SIG-M5 treated with dmso at 0.1 percent for 504 hours (cell line): ENCODE results near the gene ITPKB.
"Not testable (repeated sequence)": the region's sequence is repeated elsewhere in the genome, so short reads cannot be mapped to it uniquely, and the experiment has no call there.

Experiments used
- DNase-seq: peaks from one replicate; lab custom pipeline; 2025; ENCODE audit not compliant: unreplicated experiment; lab: John Stamatoyannopoulos, UW

ITPKB gene

DNA sequence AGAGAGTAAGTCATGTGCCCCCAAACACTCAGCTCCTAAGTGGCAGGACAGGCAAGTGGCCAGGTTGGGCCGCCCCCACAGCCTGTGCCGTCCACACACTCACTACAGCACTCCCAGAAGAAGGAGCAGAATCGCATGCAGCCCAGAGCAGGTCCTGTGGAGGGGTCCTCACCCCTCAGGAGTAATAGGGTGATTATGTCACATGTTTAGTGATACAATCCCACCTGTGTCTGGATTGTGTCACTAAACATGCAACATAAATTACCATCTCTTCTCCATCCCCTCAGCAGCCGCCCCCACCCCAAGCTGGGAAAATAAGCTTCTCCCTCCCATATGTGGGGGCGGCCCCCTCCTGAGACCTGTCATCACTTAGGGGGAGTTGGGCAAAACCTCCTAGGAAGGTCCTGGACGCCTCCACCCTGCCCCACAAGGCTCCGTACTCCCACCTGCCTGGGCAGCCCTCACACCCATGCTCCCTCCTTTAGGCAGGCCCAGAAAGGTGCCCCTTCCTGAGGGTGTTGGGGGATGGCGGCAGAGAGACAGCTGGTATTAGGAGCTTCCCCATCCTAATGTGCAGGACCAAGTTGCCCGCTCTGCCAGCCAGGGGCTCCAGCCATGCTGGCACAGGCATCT is 133.6 kb downstream of the ITPKB start:
- no peak for DNase-seq

DNA sequence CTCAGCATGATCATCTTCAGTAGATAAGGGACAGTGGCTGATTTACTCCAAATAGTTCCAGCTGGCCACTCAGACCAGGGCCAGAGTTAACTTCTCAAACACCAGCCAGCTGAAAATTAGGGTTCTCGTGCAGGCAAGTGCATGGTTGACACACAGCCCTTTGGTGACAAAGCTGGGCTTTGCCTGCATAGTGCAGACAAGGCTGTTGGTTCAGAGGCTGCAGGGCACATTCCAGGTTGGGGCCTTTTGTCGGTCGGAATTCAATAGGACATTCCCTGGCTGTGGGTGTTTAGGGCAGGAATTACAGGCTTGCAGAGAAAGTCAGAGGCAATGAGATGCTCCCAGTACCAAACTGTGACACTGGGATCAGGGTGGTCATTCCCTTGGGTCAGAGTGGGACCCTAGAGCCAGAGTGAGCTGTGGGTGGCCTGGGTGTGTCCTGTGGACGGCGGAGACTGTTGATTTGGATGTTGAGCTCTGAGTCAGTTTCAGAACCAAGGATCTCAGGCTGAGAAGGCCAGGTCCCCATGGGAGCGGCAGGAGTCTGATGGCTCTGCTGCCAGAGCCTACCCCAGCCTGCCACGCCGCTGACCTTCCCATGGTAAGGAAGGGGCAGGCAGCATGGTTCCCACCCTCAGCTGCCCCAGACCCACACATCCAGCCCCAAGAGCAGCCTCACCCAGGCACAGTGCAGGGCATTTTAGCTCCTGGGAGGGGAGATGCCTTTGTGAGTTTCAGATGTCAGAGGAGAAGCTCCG is 134.3 kb downstream of the ITPKB start:
- no peak for DNase-seq

DNA sequence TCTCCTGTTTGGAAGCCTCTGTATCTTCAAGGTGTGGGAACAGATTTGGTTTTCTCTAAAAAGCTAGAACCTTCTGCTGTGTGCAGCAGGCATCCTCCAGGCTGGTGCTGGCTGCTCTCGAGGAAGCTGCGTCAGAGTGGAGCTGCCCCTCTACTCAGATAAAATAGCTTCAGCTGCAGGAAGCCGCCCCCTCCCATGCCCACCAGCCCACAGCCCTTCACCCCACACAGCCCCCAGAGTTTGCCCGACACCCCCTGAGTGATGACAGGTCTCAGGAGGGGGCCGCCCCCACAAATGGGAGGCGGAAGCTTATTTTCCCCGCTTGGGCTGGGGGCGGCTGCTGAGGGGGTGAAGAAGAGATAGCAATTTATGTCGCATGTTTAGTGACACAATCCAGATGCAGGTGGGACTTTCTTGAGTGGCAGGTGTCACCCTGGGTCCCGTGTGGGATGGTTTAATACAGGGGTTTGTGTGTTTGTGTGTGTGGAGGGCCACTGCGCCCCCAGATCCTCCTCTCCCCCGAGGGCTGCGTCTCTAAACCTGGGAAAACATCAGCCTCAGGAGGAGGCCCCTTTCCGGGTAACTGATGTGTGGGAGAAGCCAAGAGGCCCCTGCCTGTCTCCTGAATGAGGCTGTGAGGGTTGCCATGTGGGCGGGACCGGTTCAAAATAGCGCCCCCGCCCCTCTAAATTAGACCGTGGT is 135.1 kb downstream of the ITPKB start:
- no peak for DNase-seq

DNA sequence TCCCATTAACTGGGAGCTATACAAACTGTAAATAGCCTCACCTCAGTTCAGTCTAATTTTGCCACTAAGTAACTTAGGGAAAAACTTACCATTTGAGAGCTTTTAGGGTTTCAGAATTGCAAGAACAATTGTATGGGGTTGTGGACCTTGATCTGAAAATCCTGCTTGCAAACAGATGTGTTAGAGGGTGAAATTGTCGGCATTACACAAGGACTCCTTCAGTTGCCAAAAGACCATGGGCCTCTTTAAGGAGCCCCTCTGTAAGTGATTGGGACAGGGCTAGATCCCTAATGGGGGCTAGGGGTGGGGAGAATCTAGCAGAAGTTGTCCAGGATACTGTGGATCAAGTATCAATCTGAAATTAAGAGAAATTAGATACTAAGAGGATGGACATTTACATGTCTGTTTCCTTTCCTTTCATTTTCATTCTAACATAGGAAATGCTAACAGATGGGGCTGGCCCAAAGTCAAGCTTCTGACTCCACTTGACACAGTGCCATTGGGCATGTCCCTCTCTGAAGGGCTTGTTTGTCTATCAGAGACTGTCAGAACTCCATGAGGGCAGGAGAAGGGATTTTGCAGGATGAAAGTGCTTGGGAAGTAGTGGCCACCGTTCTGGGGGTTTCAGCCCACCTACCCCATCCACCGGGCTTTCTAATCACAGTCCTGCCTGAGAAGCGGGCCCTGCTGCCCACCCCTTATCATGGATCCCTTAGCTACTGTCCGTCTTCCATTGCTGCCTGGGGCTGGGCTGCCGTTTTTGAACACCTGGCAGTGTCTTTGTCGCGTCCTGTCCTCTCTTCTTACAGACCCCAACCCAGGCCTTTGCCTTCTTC is 135.8 kb downstream of the ITPKB start:
- no peak for DNase-seq

DNA sequence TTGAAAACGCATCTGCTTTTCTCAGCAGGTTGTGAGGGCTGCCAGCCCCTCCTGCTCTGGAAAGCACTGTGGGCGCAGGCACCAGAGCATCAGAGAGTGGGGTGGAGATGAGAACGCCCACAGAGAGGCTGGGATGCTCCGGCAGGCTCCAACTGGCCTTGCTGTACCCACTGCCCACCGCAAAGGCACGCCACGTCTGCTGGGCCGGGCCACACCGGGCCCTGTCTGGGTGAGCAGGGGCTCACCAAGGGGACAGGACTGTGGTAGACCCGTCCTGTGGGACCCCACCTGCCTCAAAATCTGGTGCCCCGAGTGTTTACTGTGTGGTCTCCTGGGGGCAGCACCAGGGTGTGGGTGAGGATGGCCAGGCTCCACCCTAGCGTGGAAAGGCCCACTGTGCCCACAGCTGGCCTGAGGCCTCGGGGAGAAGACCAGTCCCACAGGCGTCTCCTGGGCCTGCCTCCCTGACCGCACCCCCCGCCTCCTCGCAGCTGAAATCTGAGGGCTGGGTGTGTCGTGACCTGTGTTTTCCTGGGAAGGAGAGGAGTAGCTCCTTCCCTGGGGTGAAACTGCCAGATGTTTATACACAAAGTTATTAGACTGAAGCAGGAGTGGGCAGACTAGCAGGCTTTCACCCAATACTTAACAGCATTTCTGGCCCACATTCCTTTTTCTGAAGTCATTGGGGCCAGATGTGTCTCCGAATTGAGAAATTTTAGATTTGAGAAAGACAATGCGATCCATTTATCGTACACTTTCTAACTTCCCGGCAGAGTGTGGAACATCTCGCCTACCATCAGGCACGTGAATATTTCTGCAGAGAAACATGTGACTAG is 136.7 kb downstream of the ITPKB start:
- DNase-seq, result no peak

DNA sequence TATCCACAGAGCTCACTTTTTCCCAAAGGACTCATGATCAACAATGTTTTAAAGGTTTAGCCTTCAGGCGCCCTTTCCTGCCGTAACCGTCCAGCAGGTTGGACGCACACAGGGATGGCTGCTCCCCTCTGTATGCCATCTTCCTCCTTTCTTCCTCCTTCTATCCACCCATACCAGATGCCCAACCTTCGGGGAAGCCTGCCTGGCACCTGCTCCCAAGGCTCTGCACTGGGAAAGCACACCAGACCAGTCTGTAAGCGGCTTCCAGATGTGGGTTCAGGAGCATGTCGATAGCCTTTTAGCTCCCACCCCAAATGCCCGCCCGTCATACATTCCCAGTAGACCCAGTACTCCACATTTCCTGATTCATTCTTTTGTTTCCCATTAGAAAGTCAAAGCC is 137.6 kb downstream of the ITPKB start:
- no peak for DNase-seq

DNA sequence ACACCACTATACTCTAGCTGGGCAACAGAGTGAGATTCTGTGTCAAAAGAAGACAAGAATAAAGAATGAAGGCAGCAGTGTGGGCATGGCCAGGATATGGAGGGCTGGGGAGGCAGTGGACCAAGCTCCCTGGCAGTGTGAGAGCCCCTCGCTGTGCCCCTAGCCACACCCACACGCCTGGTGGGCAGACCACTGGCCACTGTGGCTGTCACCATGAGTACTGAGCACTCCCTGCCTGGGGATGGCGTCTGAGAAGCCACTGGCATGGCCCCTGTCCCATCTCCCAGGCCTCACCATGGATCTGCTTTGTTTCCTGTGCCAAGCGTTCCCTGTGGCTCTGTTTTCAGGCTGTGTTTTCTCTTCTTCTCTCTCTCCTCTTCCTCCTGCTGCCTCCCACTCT is 138.8 kb downstream of the ITPKB start:
- no peak for DNase-seq

DNA sequence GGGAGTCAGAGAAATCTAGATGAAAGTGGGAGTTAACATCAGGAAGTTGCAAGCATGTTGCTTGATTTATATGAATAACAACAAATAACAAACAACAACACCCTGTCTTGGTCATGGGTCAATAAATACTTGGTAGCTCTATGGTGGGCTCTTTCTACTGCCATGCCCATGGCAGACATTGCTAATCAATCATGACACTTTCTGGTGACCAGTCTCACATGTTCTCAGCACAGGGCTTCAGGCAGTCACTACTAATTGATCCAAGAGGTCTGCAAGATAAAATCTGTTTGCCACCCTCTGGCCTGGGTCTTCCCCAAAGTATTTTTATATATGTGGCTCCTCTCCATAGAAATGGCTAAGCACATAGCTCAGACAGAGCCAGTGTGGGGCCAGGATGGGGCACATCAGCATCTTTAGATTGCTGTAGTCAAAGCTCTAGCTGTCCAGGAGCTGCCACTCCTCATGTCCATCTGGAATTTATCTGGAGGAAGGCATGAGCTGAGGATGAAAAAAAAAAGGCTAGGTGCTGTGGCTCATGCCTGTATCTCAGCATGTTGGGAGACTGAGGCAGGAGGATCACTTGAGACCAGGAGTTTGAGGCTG is 139.3 kb downstream of the ITPKB start:
- no peak for DNase-seq

DNA sequence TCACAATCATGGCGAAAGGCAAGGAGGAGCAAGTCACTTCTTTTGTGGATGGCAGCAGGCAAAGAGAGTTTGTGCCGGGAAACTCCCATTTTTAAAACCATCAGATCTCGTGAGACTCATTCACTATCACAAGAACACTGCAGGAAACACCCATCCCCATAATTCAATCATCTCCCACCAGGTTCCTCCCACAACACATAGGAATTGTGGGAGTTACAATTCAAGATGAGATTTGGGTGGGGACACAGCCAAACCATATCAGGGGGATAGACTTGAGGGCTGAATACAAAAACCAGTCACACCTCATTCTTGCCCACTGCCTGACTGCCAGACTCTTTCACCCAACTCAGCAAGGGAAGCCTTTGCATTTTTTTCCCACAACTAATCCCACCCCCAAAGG is 140.1 kb downstream of the ITPKB start:
- DNase-seq, result not testable (repeated sequence)

DNA sequence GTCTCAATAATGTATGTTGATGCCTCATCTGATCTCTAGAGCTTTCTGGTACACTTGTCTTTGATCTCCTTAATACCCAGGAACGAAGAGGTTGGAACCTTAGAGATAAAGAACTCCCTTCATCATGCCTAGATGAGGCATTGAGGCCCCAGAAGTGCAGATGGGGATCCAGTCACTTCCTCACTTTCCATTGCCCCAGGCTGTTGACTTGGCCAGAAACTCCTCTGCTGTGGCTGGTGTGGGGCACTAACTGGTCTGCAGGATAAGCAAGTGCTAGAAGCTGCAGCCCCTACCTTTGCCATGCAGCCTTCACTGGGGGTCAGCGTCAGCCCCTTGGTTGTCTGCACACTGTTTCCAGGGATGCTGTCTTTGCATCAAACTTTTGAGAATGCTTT is 140.6 kb downstream of the ITPKB start:
- no peak for DNase-seq

DNA sequence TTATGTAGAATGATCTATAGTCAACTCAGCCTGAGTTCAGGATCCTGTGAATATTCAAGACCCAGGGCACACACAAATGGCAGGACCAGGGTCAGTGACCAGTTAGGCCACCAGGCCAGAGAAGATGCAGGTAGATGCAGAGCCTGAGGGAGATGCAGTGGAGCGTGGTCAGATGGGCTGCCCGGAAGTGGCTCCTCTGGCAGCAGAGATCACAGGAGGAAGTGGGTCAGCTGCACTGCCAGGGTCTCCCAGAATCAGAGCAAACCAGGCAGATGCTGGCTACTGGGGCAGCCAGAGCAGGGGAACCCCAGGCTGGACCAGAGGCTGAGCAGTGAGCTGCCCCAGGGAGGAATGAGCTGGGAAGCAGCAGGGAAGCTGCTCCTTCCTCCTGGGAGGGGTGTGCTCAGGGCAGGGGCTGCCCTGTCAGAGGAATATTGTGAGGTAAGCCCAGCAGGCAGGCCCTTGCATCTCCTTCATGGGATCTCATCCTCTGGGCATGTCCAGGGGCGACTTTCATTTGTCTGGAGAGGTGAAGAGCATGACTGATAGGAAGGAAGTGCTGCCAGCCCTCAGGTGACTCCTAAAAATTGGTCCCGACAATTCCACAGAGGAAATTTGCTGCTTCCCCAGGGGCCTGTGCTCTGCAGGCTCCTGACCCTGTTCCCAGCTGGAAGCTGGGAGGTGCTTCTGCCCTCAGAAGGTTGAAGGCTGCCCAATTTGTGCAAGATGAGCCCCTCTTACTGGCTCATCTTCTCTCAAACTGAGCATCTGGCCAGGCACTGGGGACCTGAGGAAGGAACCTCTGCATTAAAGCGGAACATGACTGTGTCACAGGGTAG is 141.2 kb downstream of the ITPKB start:
- DNase-seq, result no peak

DNA sequence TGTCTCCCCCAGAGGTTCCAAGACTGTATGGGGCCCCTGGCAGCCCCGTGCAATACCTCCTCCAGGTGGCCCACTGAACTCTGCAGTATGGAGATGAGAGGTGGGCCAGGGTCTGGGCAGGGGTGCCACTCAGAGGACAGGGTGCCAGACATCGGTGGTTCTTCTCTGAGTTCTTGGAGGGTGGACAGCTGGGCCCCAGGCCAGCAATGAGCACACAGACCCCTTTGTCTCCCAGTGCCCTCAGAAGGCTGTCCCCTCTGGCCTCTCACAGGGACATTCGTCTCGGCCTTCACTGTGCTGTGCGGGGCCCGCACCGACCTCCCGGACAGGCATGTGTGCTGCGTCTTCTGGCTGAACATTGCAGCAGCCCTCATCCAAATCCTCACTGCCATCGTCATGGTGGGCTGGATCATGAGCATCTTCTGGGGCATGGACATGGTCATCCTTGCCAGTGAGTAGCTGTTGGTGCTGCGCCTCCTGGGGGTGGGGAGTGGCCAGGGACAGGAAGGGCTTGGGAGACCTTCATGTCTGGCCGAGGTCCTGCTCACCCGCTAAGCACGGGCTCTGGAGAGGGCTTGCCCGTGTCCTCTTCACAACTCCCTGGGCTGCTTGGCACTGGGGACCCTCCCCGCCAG is 142.4 kb downstream of the ITPKB start:
- DNase-seq, result no peak

DNA sequence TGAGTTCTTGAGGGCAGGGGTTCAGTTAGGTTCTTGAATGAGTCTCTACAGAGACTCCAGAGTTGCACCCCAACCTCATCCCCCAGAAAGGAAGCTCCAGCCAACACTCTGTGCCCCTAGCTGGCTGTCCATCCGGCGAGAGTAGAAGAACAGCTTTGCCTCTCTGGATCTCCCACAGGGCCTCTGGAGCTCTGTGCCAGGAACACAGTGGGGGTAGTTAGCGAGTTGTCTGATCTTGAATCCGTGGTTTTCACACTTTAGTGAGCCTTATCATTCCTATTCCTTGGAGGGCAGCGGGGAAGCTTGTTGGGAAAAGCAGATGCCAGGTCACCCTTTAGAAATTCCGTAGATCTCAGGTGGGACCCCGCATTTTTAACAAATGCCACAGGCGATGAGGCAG is 145.5 kb downstream of the ITPKB start:
- DNase-seq, result no peak

DNA sequence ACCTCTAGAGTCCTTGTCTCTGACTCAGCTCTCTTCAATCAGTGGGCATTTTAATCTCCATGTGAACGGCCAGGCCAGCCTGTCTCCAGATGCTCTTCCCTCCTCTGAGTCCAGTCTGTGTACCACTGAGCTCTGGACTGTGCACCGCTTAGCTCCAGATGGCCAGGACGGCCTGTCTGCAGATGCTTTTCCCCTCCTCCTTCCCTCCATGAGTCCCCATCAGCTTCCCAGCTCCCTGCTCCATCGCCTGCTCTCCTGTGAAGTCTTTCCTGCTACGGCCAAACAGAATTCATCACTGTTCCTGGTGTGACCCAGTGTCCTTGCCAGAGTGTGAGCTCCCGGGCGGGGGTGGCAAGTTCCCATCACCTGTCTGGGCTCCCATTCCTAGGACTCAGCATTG is 148.5 kb downstream of the ITPKB start:
- no peak for DNase-seq

DNA sequence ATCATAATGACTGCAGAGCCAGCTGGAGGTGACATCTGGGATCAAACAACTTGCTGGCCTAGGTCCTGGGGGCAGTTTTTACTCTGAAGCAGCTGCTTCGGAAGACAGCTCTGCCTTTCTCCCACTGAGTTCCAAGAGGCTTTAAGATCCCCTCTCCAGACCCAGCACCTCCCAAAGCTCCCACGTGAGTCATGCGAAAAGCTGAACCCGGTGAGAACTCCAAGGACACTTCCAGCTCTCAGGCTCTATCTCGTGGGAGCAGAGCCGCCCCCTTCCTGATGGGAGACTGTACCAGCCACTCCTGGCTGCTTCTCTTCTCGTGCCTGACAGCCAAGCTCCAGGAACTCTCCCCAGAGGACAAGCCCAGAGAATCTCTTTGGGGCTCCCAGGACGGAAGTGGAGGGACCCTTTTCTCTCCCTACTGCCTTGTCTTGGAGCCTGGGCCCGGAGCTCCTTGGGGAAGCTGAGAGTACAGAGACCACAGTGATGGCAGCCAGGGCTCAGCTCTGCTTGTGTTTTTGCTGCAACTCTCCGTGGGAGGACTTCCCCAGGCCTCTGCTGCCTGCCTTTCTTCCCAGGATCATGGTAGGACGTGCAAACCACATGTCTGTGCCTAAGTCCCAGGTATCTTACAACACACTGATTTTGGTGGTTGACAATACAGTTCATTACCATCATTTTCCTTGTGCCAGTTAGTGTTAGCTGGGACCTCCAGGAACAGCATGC is 149.9 kb downstream of the ITPKB start:
- no peak for DNase-seq

DNA sequence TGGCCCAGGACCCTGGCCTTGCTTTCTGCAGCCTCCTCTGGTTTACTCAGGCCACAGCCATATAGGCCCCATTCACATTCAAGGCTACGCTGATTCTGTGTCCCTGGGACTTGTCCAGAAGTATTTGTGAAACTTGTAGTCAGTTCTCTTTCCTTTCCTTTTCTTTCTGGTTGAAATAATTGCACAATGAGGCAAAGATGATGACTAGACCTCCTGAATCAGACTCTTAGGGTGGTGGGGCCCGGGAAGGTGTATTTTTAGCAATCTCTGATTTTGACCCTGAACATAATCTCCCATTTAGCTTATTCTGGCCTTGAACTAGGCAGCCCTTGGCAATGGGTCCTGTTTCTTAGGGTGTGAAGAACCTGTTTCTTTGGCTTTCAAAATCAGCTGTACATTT is 150.6 kb downstream of the ITPKB start:
- peak; percentile 54 for DNase-seq

DNA sequence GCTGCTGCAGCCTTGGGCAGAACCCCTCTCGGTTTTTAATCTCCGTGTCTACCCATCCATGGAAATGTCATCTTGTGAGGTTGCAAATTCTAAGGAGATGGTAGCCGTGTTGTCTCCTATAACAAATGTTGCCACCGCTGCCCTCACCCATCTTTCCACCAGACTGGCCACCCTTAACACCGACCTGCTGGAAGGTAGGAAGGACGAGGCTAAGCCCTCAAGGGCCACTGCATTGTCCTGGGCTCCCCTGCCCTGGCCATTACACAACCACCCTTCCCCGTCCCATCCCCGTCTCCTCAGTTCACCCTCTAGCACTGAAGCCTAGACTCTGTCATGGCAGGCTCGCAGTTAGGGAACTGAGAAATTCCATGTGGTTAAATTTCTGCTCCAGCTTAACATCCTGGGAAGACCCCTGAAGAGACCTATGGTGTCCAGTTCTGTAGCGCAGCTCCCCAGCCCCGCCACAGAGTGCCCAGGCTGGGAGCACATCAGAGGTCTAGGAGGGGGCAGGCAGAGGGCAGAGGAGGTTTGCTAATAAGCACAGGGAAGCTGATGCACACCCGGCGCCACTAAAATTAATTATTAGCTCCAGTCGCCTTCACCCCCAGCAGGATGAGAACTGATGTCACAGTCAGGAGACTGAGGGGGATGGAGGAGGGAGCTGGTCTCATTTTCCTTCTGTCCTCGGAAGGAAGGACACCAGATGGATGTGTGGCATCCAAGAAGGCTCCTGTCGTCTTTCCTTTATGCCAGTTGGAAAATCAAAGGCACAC is 152.2 kb downstream of the ITPKB start:
- DNase-seq, result no peak
